ENCODE results near the gene LSM7. TPM values are rescaled to one million over a fixed set of nuclear protein-coding genes. Genes with fewer than 3 reads are reported as not detected.
"Not testable (repeated sequence)": the region's sequence is repeated elsewhere in the genome, so short reads cannot be mapped to it uniquely, and the experiment has no call there.

Gene LSM7
- total RNA-seq, 1 donor from 2014 or later = 144 TPM

GRCh38 chr19:2283835-2284507 lies 44.4 kb downstream of the LSM7 start:
- no peak for TF ChIP-seq CTCF (IDR thresholded peaks at IDR 0.05; ENCODE audit: insufficient read depth, low read length, poor library complexity, severe bottlenecking)
- no peak overlapping the region for H3K4me3 ChIP-seq (ENCODE audit: low read depth, low read length)
- H3K36me3 ChIP-seq (ENCODE audit: control insufficient read depth, insufficient read depth, low read length) = no peaks in the 10 kb centered on the region
- no peak for DNase-seq (ENCODE audit: low read depth)
- H3K27me3 ChIP-seq (ENCODE audit: control insufficient read depth, insufficient read depth, low read length) = peaks cover 47% of the 10 kb centered on the region

- no peak for TF ChIP-seq CTCF (IDR thresholded peaks at IDR 0.05; ENCODE audit: insufficient read depth, low read length, poor library complexity, severe bottlenecking)
- no peak overlapping the region for H3K4me3 ChIP-seq (ENCODE audit: low read depth, low read length)
- no peak for DNase-seq (ENCODE audit: low read depth)
- H3K36me3 ChIP-seq (ENCODE audit: control insufficient read depth, insufficient read depth, low read length) = no peaks in the 10 kb centered on the region
- peaks cover 36% of the 10 kb centered on the region for H3K27me3 ChIP-seq (ENCODE audit: control insufficient read depth, insufficient read depth, low read length)
Observed at GRCh38 chr19:2282862-2283237, 45.5 kb downstream of the LSM7 start.

- H3K27me3 ChIP-seq (ENCODE audit: control insufficient read depth, insufficient read depth, low read length) = peaks cover 30% of the 10 kb centered on the region
- no peak for DNase-seq (ENCODE audit: low read depth)
- no peaks in the 10 kb centered on the region for H3K36me3 ChIP-seq (ENCODE audit: control insufficient read depth, insufficient read depth, low read length)
- TF ChIP-seq CTCF (IDR thresholded peaks at IDR 0.05; ENCODE audit: insufficient read depth, low read length, poor library complexity, severe bottlenecking) = no peak
- H3K4me3 ChIP-seq (ENCODE audit: low read depth, low read length) = no peak within 1 kb of the TSS
Observed at GRCh38 chr19:2282062-2282861, 46.1 kb downstream of the LSM7 start, which contains the start of gene PEAK3. Gene PEAK3 (minus strand): TSS chr19:2282175. CDS start chr19:2280931, 1,244 bp downstream.

- not testable (repeated sequence) for DNase-seq (ENCODE audit: low read depth); H3K36me3 ChIP-seq (ENCODE audit: control insufficient read depth, insufficient read depth, low read length); H3K4me3 ChIP-seq (ENCODE audit: low read depth, low read length)
- H3K27me3 ChIP-seq (ENCODE audit: control insufficient read depth, insufficient read depth, low read length) = peaks cover 24% of the 10 kb centered on the region
Observed at GRCh38 chr19:2281265-2282061, 46.9 kb downstream of the LSM7 start.

- DNase-seq (ENCODE audit: low read depth) = no peak
- no peak overlapping the region for H3K4me3 ChIP-seq (ENCODE audit: low read depth, low read length)
- no peaks in the 10 kb centered on the region for H3K36me3 ChIP-seq (ENCODE audit: control insufficient read depth, insufficient read depth, low read length)
- peaks cover 17% of the 10 kb centered on the region for H3K27me3 ChIP-seq (ENCODE audit: control insufficient read depth, insufficient read depth, low read length)
- no peak for TF ChIP-seq CTCF (IDR thresholded peaks at IDR 0.05; ENCODE audit: insufficient read depth, low read length, poor library complexity, severe bottlenecking)
Observed at GRCh38 chr19:2280633-2281264, 47.6 kb downstream of the LSM7 start.
